Measurements from ENCODE around the gene DSCAM. TPM values are rescaled to one million over a fixed set of nuclear protein-coding genes. Genes with fewer than 3 reads are reported as not detected.

Gene DSCAM
- total and polyA plus RNA-seq, 4 experiments from 2014 or later = not detected

DNA sequence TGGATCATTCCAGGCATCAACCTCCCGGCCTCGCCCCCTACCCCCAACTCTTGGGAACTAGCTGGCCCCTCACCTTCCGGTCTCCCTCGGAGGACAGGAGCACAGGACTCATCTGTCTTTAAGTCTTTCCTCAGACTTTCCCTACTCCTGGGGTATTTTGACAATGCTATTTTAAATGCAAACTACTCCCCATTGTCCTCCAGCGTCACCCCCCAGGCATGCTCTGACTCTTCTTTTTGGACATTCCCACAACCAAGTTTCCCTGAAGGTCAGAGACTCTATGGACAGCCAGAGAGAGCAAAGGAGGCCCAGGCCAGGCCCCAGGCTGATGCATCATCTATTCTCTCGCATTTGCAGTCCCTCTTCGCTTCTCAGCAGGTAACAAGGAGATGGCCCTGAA is 555.4 kb downstream of the DSCAM start:
- H3K27ac Mint-ChIP-seq = no peak overlapping the region
- H3K4me3 Mint-ChIP-seq = no peak overlapping the region
- POLR2A ChIA-PET (ENCODE audit: partially characterized antibody) = interaction anchor here (0.6 kb wide), 1 partner anchor 16 kb away, joined by 4 read pairs; no protein-coding TSS in a partner anchor
- Histone ChIP-seq H3K4me1 (ENCODE audit: insufficient read depth, low read length) (no peaks in the 10 kb centered on the region), H3K9me3 (ENCODE audit: control insufficient read depth in 1 of 2, low read length in 2 of 2) (no peaks in the 10 kb centered on the region), H3K27ac (ENCODE audit: low read depth, low read length) (no peak overlapping the region), H3K36me3 (ENCODE audit: insufficient read depth, low read length) (no peaks in the 10 kb centered on the region), H3K27me3 (ENCODE audit: insufficient read depth, low read length) (no peaks in the 10 kb centered on the region), H3K4me3 (ENCODE audit: low read length in 2 of 2) (no peak overlapping the region)
- H3K36me3 Mint-ChIP-seq = no peaks in the 10 kb centered on the region
- CTCF ChIA-PET (ENCODE audit: partially characterized antibody) = no interaction called here
- H3K4me1 Mint-ChIP-seq = no peaks in the 10 kb centered on the region
- DNase-seq = no peak
- peaks cover 0 to 8% (median 2%) of the 10 kb centered on the region in 8 donors for H3K9me3 Mint-ChIP-seq
- intact Hi-C loops (cut with micrococcal nuclease) = no loop called here
- no peaks in the 10 kb centered on the region for H3K27me3 Mint-ChIP-seq

DNA sequence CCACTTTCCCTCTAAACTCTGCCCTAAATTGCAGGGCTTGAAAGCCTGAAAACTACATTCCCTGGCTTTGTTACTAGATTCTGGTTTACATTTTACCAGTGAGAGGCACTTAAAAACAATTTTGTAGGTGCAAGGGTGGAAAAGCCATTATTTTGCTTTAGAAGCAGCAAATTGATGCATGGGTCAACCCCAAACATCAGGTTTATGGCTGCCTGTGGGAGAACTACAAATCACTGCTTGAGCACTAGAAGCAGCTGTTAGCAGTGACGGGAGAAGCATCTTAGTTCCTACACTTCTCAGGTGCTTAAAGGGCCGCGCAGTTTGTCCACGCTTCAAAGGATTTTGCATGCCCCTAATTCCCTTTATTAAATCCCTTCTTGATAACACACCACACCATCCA is 562.5 kb downstream of the DSCAM start:
- no peak overlapping the region for H3K27ac Mint-ChIP-seq
- H3K9me3 Mint-ChIP-seq = peaks cover 2 to 16% (median 8%) of the 10 kb centered on the region in 8 donors
- no peak overlapping the region for H3K27ac ChIP-seq (ENCODE audit: low read depth, low read length)
- no peak for DNase-seq
- no peaks in the 10 kb centered on the region for H3K27me3 ChIP-seq (ENCODE audit: insufficient read depth, low read length)
- H3K9me3 ChIP-seq (ENCODE audit: control insufficient read depth in 1 of 2, low read length in 2 of 2) = no peaks in the 10 kb centered on the region
- no peak overlapping the region for H3K4me3 Mint-ChIP-seq
- no peaks in the 10 kb centered on the region for H3K36me3 ChIP-seq (ENCODE audit: insufficient read depth, low read length)
- H3K4me1 Mint-ChIP-seq = no peaks in the 10 kb centered on the region
- CTCF ChIA-PET (ENCODE audit: partially characterized antibody) = no interaction called here
- no peaks in the 10 kb centered on the region for H3K27me3 Mint-ChIP-seq
- no peak overlapping the region for H3K4me3 ChIP-seq (ENCODE audit: low read length in 2 of 2)
- POLR2A ChIA-PET (ENCODE audit: partially characterized antibody) = no interaction called here
- no peaks in the 10 kb centered on the region for H3K4me1 ChIP-seq (ENCODE audit: insufficient read depth, low read length)
- H3K36me3 Mint-ChIP-seq = no peaks in the 10 kb centered on the region
- intact Hi-C loops (cut with micrococcal nuclease) = no loop called here

DNA sequence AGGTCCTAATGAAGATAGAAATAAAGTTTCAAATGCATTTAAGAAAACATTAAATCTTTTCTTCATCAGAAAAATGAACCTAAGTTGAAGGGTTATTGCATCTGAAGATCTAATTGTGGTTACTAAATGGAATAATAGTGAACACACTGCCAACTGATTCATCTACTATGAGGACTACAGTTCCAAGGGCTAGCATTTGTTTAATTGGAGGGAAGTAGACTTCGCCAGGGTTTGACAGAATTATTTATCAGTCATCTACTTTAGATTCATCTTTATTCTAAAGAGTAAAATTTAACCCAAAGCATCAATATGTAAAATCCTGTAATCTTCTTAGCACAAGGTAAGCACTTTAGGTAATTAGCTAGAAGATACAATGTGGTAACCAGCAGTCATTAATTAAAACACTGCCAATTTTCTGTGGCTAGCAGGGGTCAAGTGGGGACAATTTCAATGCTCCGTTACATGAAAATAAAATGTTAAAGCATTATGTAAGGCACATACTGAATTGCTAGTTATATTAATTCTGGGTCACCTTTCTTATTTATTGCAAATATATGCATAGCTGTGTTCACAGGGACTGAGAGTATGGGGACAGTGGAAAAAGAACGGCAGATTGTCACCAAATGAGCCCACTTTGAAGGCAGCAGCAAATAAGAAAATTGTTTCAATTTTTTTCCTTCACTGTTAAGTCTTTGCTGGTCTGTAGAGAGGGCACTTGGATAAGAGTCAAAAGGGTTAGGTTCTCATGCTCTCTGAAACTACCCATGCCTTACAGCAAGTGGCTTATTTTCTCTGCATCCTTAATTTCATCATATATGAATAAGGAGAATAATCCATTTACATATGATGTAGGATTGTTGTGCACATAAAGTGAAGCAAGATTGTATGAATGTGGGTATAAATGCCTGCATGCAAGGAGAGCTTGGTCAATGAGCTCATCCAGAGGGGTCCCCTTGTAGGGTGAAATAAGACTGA is 563.8 kb downstream of the DSCAM start:
- intact Hi-C loops (cut with micrococcal nuclease) = no loop called here
- ChIA-PET POLR2A (ENCODE audit: partially characterized antibody) (interaction anchor here (0.7 kb wide), 1 partner anchor 11 kb away, joined by 3 read pairs; no protein-coding TSS in a partner anchor), CTCF (ENCODE audit: partially characterized antibody) (no interaction called here)
- Histone ChIP-seq H3K4me1 (ENCODE audit: insufficient read depth, low read length) (no peaks in the 10 kb centered on the region), H3K27me3 (ENCODE audit: insufficient read depth, low read length) (no peaks in the 10 kb centered on the region), H3K36me3 (ENCODE audit: insufficient read depth, low read length) (no peaks in the 10 kb centered on the region), H3K9me3 (ENCODE audit: control insufficient read depth in 1 of 2, low read length in 2 of 2) (no peaks in the 10 kb centered on the region), H3K4me3 (ENCODE audit: low read length in 2 of 2) (no peak overlapping the region), H3K27ac (ENCODE audit: low read depth, low read length) (no peak overlapping the region)
- Mint-ChIP-seq H3K27me3 (no peaks in the 10 kb centered on the region), H3K4me3 (no peak overlapping the region), H3K4me1 (no peaks in the 10 kb centered on the region), H3K27ac (no peak overlapping the region), H3K9me3 (peaks cover 2 to 16% (median 8%) of the 10 kb centered on the region in 8 donors), H3K36me3 (no peaks in the 10 kb centered on the region)
- no peak for DNase-seq

DNA sequence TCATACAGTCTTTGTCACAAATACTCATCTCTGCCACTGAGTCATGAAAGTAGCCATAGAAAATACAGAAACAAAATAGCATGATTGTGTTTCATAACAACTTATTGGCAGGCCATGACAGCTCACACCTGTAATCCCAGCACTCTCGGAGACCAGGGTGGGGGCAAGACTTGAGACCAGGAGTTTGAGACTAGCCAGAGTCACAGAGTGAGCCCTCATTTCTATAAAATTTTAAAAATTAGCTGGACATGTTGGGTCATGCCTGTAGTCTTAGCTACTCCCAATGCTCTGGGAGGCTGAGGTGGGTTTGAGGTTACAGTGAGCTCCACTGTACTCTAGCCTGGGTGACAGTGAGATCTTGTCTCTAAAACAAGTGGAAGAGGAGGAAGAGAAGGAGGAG is 568.6 kb downstream of the DSCAM start:
- no peaks in the 10 kb centered on the region for H3K27me3 Mint-ChIP-seq
- no peaks in the 10 kb centered on the region for H3K36me3 Mint-ChIP-seq

DNA sequence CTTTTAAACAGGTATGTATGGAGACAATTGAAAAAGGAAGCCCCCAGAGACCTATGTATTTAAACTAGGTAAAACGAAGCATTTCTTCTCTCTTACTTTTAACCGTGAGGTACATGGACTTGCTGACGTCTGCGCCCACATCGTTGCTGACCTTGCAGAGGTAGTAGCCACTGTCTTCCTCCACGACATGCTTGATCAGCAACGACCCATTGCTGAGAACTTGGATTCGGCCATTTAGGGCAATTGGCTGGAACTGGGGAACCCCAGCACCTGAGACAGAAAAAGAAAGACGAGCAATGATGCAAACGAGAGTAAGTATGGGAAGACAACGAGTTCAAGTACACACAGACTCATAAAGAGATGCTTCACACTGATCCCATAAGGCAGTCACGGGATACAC is 571.0 kb downstream of the DSCAM start:
- H3K4me1 ChIP-seq (ENCODE audit: insufficient read depth, low read length) = no peaks in the 10 kb centered on the region
- CTCF ChIA-PET (ENCODE audit: partially characterized antibody) = no interaction called here
- Mint-ChIP-seq H3K4me3 (no peak overlapping the region), H3K27ac (no peak overlapping the region), H3K4me1 (no peaks in the 10 kb centered on the region), H3K36me3 (no peaks in the 10 kb centered on the region), H3K27me3 (no peaks in the 10 kb centered on the region), H3K9me3 (peaks cover 0 to 8% (median 3%) of the 10 kb centered on the region in 8 donors)
- DNase-seq = no peak
- H3K27ac ChIP-seq (ENCODE audit: low read depth, low read length) = no peak overlapping the region
- no peaks in the 10 kb centered on the region for H3K27me3 ChIP-seq (ENCODE audit: insufficient read depth, low read length)
- H3K36me3 ChIP-seq (ENCODE audit: insufficient read depth, low read length) = no peaks in the 10 kb centered on the region
- no peaks in the 10 kb centered on the region for H3K9me3 ChIP-seq (ENCODE audit: control insufficient read depth in 1 of 2, low read length in 2 of 2)
- no peak overlapping the region for H3K4me3 ChIP-seq (ENCODE audit: low read length in 2 of 2)
- POLR2A ChIA-PET (ENCODE audit: partially characterized antibody) = no interaction called here
- intact Hi-C loops (cut with micrococcal nuclease) = no loop called here

More for the DNA sequence above, 568.6 kb downstream of the DSCAM start:
- DNase-seq = no peak
- Histone ChIP-seq H3K9me3 (ENCODE audit: control insufficient read depth in 1 of 2, low read length in 2 of 2) (no peaks in the 10 kb centered on the region), H3K27me3 (ENCODE audit: insufficient read depth, low read length) (no peaks in the 10 kb centered on the region), H3K27ac (ENCODE audit: low read depth, low read length) (no peak overlapping the region), H3K4me3 (ENCODE audit: low read length in 2 of 2) (no peak overlapping the region), H3K4me1 (ENCODE audit: insufficient read depth, low read length) (no peaks in the 10 kb centered on the region), H3K36me3 (ENCODE audit: insufficient read depth, low read length) (no peaks in the 10 kb centered on the region)
- intact Hi-C loops (cut with micrococcal nuclease) = no loop called here
- no peak overlapping the region for H3K4me3 Mint-ChIP-seq
- CTCF ChIA-PET (ENCODE audit: partially characterized antibody) = no interaction called here
- H3K9me3 Mint-ChIP-seq = peaks cover 0 to 8% (median 3%) of the 10 kb centered on the region in 8 donors
- H3K4me1 Mint-ChIP-seq = no peaks in the 10 kb centered on the region
- POLR2A ChIA-PET (ENCODE audit: partially characterized antibody) = no interaction called here
- no peak overlapping the region for H3K27ac Mint-ChIP-seq

DNA sequence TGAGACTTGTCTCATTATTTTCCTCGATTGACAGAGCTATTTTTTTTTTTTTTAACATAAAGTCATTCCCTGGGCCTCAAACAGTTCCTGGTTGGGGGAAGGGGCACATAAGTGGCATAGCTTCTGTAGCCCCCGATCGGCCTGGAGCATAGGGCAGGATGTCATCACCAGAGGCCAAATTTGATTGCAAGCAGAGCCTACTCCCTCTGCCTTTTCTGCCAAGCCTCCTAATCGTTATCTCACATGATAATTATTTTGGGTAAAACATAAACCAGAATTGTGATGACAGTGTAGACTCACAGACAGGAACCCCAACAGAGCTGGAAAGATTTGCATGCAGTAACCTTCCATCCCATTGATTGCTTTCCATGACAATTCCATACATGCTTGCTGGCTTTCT is 574.9 kb downstream of the DSCAM start:
- Histone ChIP-seq H3K27ac (ENCODE audit: low read depth, low read length) (no peak overlapping the region), H3K36me3 (ENCODE audit: insufficient read depth, low read length) (no peaks in the 10 kb centered on the region), H3K4me1 (ENCODE audit: insufficient read depth, low read length) (no peaks in the 10 kb centered on the region), H3K27me3 (ENCODE audit: insufficient read depth, low read length) (no peaks in the 10 kb centered on the region), H3K9me3 (ENCODE audit: control insufficient read depth in 1 of 2, low read length in 2 of 2) (no peaks in the 10 kb centered on the region), H3K4me3 (ENCODE audit: low read length in 2 of 2) (no peak overlapping the region)
- Mint-ChIP-seq H3K4me1 (no peaks in the 10 kb centered on the region), H3K9me3 (peaks cover 0 to 5% (median 2%) of the 10 kb centered on the region in 8 donors), H3K36me3 (no peaks in the 10 kb centered on the region), H3K27ac (no peak overlapping the region), H3K27me3 (no peaks in the 10 kb centered on the region), H3K4me3 (no peak overlapping the region)
- intact Hi-C loops (cut with micrococcal nuclease) = no loop called here
- CTCF ChIA-PET (ENCODE audit: partially characterized antibody) = interaction anchor here (0.7 kb wide), 1 partner anchor 37 kb away, joined by 3 read pairs; no protein-coding TSS in a partner anchor
- DNase-seq = no peak
- POLR2A ChIA-PET (ENCODE audit: partially characterized antibody) = no interaction called here

DNA sequence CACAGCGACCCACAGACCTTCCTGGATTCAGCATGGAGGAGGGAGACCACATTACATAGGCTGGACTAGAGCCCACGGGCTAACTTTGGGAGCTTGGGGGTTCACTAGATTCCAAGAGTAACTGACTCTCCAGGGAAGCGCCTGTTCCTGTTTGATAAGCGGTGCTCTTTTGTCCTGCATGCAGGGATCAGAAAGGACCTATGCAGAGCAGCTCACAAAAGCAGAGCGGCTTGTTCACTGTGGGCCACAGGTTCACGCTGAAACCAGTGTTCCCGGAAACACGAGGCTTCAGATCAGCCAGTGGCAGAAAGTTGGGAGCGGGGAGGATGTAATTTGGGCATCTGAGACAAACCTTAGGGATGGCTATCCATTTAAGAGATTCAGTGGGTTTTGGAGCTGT is 575.8 kb downstream of the DSCAM start:
- Histone ChIP-seq H3K4me3 (ENCODE audit: low read length in 2 of 2) (no peak overlapping the region), H3K36me3 (ENCODE audit: insufficient read depth, low read length) (no peaks in the 10 kb centered on the region), H3K27me3 (ENCODE audit: insufficient read depth, low read length) (no peaks in the 10 kb centered on the region), H3K9me3 (ENCODE audit: control insufficient read depth in 1 of 2, low read length in 2 of 2) (no peaks in the 10 kb centered on the region), H3K4me1 (ENCODE audit: insufficient read depth, low read length) (no peaks in the 10 kb centered on the region), H3K27ac (ENCODE audit: low read depth, low read length) (no peak overlapping the region)
- intact Hi-C loops (cut with micrococcal nuclease) = no loop called here
- Mint-ChIP-seq H3K9me3 (peaks cover 0 to 5% (median 1%) of the 10 kb centered on the region in 8 donors), H3K4me1 (no peaks in the 10 kb centered on the region), H3K27me3 (no peaks in the 10 kb centered on the region), H3K27ac (no peak overlapping the region), H3K36me3 (no peaks in the 10 kb centered on the region), H3K4me3 (no peak overlapping the region)
- ChIA-PET CTCF (ENCODE audit: partially characterized antibody) (interaction anchor here (0.7 kb wide), 1 partner anchor 36 kb away, joined by 3 read pairs; no protein-coding TSS in a partner anchor), POLR2A (ENCODE audit: partially characterized antibody) (no interaction called here)
- DNase-seq = no peak
